HTR-8/SVneo (cell line): ENCODE results near the gene RIPOR1.
A peak's percentile ranks its signal among the peaks of the same experiment; 100 is the strongest.
"Not testable (repeated sequence)": the region's sequence is repeated elsewhere in the genome, so short reads cannot be mapped to it uniquely, and the experiment has no call there.

Experiments used
- DNase-seq: peaks from one replicate; pipeline ENCODE4 v3.0.0; 2011; ENCODE audit warnings: low spot score, mixed read lengths; ENCODE audit not compliant: insufficient read length
- FAIRE-seq: peaks from 2 replicates; lab custom pipeline; 2011; peaks lifted over from hg19 to GRCh38; lab: Jason Lieb, UNC

RIPOR1 gene

DNA sequence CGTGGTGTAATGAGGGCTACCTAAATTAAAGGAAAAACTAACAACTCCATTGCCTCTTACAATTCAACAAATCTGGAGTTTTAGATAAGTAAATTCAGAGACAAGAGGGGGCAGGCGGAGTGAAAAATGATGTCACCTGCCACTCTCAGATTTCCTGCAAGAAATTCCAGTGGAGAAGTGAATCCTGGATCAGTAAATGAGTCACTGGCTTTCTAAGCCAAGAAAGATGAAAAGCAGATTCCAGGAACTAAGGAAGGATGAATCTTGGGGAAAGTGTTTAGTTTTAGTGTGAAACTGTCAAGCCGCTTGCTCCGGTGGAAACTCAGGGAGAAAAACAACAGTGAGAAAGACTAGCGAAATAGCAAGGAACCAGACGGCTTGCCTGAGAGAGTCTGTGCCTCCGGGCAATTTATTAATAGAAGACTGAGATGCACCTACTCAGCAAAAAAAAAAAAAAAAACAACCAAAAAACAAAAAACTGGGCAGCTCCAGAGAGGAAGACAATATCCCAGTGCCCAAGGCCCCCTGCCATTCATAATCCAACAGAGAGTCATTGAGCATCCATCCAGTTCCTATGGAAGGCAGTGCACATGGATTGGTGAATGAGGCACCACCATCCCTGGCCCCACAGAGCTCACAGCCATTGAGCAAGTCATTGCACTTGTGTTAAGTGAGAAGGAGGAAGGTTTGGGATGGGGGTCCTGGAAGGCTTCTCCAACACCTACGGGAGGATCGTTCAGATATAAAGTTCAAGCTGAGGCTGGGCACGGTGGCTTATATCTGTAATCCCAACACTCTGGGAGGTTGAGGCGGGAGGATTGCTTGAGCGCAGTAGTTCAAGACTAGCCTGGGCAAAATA is 12.1 kb upstream of the RIPOR1 start:
- DNase-seq = peak; percentile 82
- FAIRE-seq = no peak

DNA sequence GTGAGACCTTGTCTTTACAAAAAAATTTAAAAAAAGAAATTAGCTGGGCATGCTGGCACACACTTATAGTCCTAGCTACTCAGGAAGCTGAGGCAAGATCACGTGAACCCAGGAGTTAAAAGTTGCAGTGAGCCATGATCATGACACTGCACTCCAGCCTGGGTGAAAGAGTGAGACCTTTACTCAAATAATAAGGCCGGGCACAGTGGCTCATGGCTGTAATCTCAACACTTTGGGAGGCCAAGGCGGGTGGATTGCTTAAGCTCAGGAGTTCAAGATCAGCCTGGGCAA is 11.5 kb upstream of the RIPOR1 start:
- no peak for FAIRE-seq
- no peak for DNase-seq

DNA sequence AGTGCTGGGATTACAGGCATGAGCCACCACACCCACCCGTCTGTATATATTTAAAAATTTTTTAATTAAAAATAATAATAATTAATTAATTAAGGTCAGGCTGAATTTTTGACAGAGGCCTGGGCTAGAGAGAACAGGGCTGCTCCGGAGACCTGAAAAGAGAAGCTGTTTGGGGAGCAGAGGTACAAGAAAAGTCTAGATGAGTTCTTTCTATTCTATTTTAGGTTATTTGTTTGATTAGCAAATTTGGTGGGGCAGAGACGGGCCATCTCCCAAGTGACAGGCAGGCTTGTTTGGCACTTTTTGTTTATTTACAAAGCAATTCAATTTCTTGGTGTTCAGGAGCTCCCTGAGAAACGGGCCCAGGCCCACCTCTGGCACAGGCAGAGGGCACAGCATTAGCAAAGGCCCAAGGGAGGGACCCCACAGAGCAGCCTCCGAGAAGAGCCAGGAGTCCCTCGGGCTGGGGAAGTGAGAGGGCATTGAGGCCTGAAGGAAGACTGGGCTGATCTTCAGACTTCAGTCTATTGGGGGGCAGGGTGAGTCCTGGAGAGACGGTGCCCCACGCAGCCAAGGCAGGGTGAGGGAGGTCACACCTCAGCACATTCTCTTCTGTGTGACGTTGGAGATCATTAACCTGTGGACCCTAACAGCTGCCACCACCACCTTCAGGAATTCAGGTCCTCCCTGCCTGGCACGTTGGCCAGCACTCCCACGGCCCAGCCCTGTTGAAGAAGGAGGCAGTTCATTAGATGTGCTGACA is 10.8 kb upstream of the RIPOR1 start:
- no peak for FAIRE-seq
- no peak for DNase-seq

DNA sequence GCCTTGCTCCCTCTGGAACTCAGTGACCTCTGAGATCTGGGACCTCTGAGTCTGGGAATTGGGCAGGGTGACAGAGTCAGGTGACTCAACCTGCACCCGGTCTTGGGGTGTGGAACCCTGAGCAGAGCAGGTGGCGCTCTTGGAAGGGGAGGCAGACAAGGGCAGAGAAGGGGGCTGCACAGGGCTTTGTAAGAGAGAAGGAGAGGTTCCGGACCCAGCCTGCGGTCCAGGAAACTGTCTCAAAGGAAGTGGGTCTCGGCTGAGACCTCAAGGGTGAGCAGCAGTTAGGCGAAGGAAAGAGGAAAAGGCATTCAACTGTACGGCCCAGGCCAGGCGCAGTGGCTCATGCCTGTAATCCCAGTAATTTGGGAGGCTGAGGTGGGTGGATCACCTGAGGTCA is 10.0 kb upstream of the RIPOR1 start:
- FAIRE-seq = no peak

DNA sequence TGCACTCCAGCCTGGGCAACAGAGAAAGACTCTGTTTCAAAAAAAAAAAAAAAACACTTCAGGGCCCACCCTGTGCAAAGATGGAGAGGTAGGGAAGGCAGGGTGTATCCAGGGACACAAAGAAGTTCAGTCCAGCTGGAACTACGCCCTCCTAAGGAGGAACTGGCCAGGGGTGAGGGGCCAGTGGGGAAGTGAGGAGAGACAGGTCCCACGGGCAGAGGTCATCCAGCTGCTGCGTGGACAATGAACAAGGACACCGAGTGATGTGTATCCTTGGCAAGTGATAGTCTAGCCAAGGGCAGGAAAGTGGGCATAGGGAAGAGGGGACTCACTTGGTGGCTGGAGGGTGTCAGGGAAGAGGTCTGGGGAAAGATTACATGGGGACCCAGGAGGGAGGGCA is 9.4 kb upstream of the RIPOR1 start:
- FAIRE-seq (no peak), DNase-seq (no peak)

More for the DNA sequence above, 10.0 kb upstream of the RIPOR1 start:
- DNase-seq = no peak

DNA sequence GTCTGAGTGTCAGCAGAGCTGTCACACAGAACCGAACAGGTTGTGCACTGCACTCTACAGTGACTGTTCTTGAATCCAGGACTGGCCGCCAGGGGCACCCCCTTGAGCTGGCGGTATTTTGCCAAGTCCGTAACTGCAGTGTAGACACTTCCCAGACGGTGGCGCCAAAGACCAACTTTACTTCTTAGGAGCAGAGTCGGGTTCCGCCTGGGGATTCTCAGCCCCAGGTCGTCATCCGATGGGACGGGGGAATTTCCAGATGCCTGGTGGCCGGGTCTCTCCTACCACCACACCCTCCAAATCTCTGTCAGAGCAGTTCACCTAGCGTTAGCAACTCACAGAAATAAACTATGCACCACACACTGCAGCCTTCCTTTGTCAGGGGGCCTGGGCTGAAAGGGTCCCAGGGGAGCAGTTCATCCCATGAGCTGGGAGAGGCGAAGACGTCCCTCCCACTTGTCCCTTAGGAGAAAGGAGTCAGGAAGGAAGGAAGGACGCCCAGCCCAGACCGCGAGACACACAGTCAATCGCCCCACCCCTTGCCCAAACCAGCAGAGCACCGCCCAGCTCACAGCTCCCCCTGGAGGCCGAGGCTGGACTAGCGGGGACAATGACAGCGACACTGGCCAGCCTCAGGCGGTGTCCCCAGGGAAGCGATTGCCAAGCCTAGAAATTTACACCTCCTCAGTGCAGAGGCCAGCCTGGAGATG is 7.4 kb upstream of the RIPOR1 start:
- FAIRE-seq = peak; percentile 96
- DNase-seq = peak; percentile 92

DNA sequence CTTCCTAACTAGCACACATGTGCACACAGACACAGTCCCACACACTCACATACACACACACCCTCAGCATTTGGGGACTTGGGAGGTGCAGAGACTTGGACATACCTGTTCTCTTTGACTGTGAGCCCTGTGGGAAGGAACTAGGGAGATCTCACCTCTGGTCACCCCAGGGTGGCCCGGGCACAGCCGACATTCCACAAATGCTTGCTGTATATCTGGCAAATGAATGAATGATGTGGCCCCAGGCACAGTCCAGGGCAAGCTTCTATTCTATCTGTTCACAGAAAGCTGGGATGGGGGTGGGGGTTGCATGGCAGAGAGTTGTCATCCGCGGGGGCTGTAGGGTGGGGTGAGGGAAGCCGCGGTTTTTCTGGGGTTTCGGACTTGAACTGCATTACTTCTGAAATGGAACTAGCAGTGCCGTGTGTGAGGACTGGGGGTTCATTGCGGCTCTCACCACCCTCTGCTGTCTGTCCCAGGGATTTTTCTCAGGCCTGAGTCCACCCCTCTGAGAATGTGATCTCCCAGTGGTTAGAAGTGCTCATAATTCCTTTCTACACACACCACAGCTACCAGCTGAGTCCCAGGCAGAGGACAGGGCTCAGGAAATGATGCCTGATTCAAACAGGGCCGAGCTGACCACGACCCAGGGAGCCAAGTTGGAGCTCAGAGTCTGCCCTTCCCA is 3.3 kb upstream of the RIPOR1 start:
- DNase-seq (no peak), FAIRE-seq (peak; percentile 59)

DNA sequence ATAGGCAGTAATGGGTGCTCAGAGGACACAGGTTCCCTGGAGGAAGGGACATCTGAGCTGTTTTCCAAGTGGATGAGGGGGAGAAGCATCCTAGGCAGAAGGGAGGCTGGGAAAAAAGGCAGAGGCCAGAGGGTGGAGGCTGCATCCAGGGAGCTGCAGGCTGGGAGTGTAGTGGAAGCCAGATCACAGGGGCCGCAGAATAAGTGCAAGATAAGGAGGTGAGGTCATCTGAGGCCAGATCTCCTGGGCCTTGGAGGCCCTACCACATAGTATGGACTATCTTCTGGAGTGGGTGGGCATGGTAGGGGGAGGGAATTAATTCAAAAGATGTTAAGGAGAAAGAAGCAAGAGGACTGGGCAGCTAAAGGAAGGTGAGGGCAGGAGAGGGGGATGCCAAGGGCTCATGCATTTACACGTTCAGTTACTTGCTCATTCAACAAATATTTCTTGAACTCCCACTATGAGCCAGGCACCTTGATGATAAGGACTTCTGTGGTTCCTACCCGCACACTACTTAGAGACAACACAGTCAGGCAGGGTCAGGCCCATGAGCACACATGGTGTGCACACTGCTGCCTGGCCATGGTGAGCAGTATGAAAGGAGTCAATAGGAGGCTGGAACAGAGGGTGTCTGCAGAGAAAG is 2.4 kb upstream of the RIPOR1 start:
- DNase-seq (no peak), FAIRE-seq (peak; percentile 69)

DNA sequence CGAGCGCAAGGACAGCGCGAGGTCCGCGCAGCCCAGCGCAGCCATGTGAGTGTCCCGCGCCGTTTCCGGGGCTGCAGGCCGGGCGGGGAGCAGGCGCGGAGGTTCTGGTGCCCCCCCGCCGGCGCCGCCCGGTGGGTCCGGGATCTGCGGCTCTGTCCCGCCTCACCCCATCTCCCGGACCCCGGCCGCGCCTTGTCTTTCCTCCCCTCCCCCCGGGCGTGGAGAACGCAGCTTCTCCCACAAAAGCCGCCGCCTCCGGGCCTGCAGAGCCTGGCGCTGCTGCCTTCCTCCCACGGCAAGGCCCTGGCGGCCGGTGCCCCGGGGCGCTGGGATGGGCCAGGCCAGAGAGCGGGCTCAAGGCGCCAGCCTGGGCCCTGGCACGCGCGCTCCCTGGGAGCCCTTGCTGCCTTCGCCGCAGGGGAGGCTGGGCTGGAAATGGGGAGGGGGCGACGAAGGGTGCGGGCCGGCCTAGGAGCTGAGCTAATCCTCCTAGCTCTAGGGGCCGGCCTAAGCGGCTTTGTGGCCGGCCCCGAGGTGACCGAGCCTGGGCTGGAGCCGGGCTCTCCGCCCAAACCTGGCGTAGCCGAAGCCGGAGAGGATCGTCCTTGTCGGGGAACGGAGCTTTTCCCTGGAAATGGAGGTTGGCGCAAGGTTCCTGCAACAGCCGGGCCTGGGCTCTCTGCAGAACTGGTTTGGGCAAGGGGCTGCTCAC is 397 bp downstream of the RIPOR1 start:
- DNase-seq (no peak), FAIRE-seq (no peak)

DNA sequence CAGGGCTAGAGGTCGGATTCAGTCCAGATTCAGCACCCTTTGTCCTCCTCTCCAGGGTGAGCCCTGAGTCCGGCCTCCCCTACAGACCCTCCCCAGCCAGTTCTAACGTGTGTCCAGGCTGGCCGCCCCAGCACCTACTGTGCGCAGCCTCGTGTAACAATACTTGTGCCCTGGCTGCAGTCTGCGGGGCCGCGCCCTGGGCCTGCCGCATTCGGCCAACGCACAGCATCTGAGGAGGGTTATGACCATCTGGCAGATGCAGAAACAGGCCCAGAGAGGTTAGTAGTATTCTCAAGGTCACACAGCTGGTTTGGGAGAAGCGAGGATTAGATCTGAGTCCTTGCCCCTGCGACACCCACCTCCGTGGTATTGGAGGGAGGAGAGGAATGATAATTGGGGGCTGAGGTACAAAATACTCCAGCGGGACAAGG is 968 bp downstream of the RIPOR1 start:
- FAIRE-seq (no peak), DNase-seq (no peak)

DNA sequence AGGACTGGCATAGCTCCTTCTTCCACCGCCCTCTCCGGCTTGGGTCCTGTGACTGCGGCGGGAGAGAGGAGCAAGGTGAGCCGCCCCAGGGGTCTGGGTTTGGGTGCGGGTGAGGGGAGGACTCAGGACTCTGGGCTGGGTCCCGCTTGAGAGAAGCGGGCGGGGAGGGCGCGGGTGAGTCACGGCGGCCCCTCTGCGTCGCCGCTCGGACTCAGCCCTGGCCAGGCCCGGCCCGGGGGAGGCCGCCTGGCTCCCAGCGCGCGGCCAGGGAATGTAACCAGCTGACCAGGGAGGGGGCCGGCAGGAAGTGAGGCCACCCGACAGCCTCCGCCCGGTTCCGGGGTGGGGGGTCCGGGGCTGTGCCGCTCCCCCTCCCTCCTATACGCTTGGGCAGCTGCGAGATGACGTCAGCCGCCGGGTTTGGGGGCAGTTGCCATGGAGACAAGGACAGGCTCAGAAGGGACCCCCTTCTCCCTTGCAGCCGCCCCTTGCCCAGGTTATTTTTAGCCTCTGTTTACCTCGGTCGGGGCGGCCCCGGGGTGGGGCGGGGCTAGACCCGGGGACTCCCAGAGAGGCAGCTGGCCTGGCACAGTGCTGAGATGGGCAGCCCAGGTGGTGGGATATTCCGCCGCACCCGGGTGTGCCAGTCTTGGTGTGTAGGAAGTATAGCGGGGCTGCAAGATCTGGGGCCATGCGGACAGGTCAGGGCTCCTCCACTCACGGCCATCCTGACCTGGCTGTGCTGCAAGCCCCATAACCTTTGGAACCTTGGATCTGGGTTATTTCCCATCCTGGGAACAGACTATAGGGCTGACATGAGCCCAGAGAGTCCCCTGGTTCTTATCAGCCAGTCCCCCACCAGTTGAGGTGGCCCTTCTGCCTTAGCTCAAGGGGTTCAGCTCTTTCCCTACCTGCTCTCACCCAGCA is 1.6 kb downstream of the RIPOR1 start:
- FAIRE-seq (peak; percentile 69), DNase-seq (peak; percentile 77)

DNA sequence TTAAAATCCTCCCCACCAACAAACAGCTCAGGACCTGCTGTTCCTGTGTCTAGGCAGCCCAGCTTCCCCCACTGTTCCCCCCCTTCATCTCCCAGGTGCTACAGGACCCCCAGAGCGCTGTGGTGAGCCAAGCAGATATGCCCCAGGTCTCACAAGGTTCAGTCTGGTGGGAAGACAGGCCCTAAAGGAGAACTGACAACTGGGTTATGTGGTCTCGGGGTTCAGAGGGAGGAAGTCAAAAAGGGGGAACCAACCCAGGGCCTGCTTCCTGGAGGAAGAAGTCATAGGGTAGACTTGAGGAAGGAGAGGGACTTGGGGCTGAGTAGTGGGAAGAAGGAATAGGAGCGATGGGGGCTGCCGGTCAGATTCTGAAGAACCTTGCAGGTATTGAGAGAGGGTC is 2.6 kb downstream of the RIPOR1 start:
- FAIRE-seq (no peak), DNase-seq (no peak)

DNA sequence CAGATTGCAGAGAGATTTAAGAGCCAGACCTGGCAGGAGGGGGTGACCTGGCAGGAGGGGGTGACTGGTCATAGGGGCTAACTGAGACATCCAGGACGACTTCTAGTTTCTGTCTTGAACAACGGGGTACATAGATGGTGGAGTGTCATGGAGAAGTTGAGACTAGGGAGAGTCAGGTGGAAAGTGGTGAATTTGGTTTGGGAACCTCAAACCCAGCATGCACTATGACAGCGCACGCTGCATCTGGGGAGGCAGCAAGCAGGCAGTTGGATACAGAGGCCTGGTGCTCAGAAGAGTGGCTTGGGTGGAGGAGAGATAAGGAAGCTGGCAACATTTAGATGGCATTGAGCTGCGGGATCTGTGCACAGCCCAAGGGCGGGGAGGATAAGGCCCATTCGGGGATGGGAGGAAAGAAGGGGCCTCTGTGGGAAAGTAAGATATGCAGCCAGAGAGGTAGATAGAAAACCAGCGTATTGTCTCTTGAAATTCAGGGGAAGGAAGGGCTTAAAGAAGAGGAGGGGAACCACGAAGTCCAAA is 4.5 kb downstream of the RIPOR1 start:
- FAIRE-seq (no peak), DNase-seq (no peak)

DNA sequence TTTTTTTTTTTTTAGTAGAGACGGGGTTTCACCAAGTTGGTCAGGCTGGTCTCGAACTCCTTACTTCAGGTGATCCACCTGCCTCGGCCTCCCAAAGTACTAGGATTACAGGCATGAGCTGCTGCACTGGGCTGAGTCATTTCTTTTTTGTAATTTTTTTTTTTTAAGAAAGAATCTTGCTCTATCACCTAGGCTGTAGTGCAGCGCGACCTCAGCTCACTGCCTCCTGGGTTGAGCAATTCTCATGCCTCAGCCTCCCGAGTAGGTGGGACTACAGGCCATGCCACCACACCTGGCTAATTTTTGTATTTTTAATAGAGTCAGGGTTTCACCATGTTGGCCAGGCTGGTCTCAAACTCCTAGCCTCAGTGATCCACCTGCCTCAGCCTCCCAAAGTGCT is 5.4 kb downstream of the RIPOR1 start:
- not testable (repeated sequence) for DNase-seq, FAIRE-seq

DNA sequence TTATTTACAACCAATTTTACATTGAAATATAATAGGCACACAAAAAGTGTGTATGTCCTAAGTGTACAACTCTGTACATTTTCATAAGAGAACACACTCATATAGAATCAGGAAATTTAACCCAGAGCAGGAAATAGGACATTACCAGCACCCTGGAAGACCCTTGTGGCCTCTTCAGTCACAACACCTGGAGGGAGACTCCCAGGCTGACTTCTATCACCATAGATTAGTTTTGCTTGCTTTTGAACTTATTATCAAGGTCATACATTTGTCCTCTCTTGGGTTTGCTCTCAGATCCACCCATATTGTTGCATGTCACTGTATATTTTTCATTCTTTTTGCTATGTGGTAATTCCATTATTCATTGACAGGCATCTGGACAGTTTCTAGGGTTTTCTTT is 5.8 kb downstream of the RIPOR1 start:
- FAIRE-seq (no peak), DNase-seq (no peak)

DNA sequence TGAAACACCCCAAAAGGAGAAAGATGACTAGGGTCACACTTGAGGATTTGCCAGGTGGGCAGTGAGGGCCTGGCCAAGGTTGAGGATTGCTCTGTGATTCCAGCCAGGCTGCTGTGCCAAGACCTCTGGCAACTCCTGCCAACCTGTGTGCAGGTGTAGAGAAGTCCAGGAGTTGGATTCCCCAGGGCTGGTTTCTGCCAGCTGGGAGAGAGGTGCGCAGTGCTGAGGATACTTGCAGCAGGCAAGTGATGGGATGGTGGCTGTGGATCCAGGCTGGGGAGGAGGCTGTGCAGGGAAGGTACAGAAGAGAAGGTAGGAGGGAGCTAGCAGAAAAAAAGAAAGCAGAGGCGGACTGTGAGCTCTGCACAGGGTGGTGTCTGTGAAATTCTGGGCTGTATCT is 6.6 kb downstream of the RIPOR1 start:
- DNase-seq (no peak), FAIRE-seq (no peak)

DNA sequence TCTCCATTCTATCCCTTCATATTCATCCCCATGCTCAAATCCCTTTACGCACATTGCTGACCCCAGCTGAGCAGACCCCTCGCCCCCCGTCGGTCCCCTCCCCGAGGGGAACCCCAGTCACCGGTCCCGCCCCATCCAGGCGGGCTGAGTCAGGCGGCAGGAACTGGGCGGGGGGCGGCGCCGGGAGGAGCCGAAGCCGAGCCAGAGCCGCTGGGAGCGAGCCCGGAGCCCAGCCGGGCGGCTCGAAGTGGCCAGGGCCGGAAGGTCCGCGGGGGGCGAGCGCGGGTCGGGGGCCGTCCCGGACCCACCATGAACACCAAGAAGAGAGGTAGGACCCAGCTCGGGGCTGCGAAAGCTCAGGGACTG is 8.6 kb downstream of the RIPOR1 start:
- FAIRE-seq (peak; percentile 69), DNase-seq (peak; percentile 59)
